HepG2 (cell line): ENCODE data around the gene NAA30. TPM values are rescaled to one million over a fixed set of nuclear protein-coding genes. Genes with fewer than 3 reads are reported as not detected.

Experiments
- AGO2 ChIP-seq: fragments of 200-400 bp; formaldehyde crosslinking; optimal IDR thresholded peaks from 2 replicates; pipeline ENCODE3; 2017; ENCODE audit warnings: mild to moderate bottlenecking, low read depth, low read length, moderate library complexity
- ATF1 ChIP-seq: IDR thresholded peaks from 2 replicates; pipeline ENCODE4 v1.6.1; 2016; ENCODE audit warnings: mild to moderate bottlenecking, control low read depth
- IRX3 ChIP-seq: sonication (generic); formaldehyde crosslinking; IDR thresholded peaks from 2 replicates; pipeline ENCODE4 v1.8.1; 2023; ENCODE audit warnings: mild to moderate bottlenecking, low read depth, missing genetic modification reagents, borderline replicate concordance
- KDM2A ChIP-seq: sonication (generic); formaldehyde crosslinking; IDR thresholded peaks from 2 replicates; pipeline ENCODE4 v1.4.0; 2020; ENCODE audit warnings: low read depth, missing genetic modification reagents, borderline replicate concordance
- KDM5A ChIP-seq: fragments of 200-600 bp; sonication (generic); IDR thresholded peaks from 2 replicates; pipeline ENCODE4 v1.7.0; 2018; ENCODE audit warnings: antibody characterized with exemption, mild to moderate bottlenecking, low read length, borderline replicate concordance
- KLF12 ChIP-seq: sonication (generic); formaldehyde crosslinking; IDR thresholded peaks from 2 replicates; pipeline ENCODE4 v1.4.0; 2020; ENCODE audit warnings: missing genetic modification reagents, borderline replicate concordance
- MIER2 ChIP-seq: IDR thresholded peaks from 2 replicates; pipeline ENCODE4 v1.6.1; 2016; ENCODE audit warnings: missing biosample characterization, missing genetic modification reagents
- NFKB2 ChIP-seq: sonication (generic); formaldehyde crosslinking; IDR thresholded peaks from 2 replicates; pipeline ENCODE4 v1.4.0; 2020; ENCODE audit warnings: missing genetic modification reagents, borderline replicate concordance
- RBAK ChIP-seq: sonication (generic); formaldehyde crosslinking; IDR thresholded peaks from 2 replicates; pipeline ENCODE4 v1.5.1; 2020; ENCODE audit warnings: mild to moderate bottlenecking, missing genetic modification reagents
- REXO4 ChIP-seq: sonication (generic); formaldehyde crosslinking; IDR thresholded peaks from 2 replicates; pipeline ENCODE4 v1.8.0; 2022; ENCODE audit warnings: missing genetic modification reagents, mild to moderate bottlenecking, borderline replicate concordance
- SAFB2 ChIP-seq: sonication (generic); formaldehyde crosslinking; IDR thresholded peaks from 2 replicates; pipeline ENCODE4 v1.5.1; 2020; ENCODE audit warnings: missing genetic modification reagents, low read depth, mild to moderate bottlenecking, borderline replicate concordance
- SOX6 ChIP-seq, 2 experiments: fragments of 450-650 bp in 1 of 2; sonication (generic) in 1 of 2; formaldehyde crosslinking in 1 of 2; IDR thresholded peaks; 2 replicates each; pipeline versions ENCODE4 v1.4.0 to v1.6.1; 2017 to 2020; ENCODE audit warnings: antibody characterized with exemption in 1 of 2, mild to moderate bottlenecking in 1 of 2, missing genetic modification reagents in 1 of 2
- TSC22D2 ChIP-seq: sonication (generic); formaldehyde crosslinking; IDR thresholded peaks from 2 replicates; pipeline ENCODE4 v1.5.1; 2020; ENCODE audit warnings: missing genetic modification reagents, mild to moderate bottlenecking, borderline replicate concordance
- XRCC5 ChIP-seq: fragments of 200-400 bp; formaldehyde crosslinking; optimal IDR thresholded peaks from 2 replicates; pipeline ENCODE3; 2017; ENCODE audit warnings: mild to moderate bottlenecking, low read length
- ZNF160 ChIP-seq: sonication (generic); formaldehyde crosslinking; IDR thresholded peaks from 2 replicates; pipeline ENCODE4 v1.8.0; 2022; ENCODE audit warnings: mild to moderate bottlenecking, inconsistent platforms, missing genetic modification reagents
- ZNF232 ChIP-seq: sonication (generic); formaldehyde crosslinking; IDR thresholded peaks from 2 replicates; pipeline ENCODE4 v1.4.0; 2020; ENCODE audit warnings: missing genetic modification reagents, borderline replicate concordance
- ZNF282 ChIP-seq: fragments of 450-650 bp; IDR thresholded peaks from 2 replicates; pipeline ENCODE4 v1.6.1; 2018; ENCODE audit not compliant: partially characterized antibody
- ZNF383 ChIP-seq: sonication (generic); formaldehyde crosslinking; IDR thresholded peaks from 2 replicates; pipeline ENCODE4 v1.4.0; 2020; ENCODE audit warnings: missing genetic modification reagents, mild to moderate bottlenecking, borderline replicate concordance
- ZNF510 ChIP-seq: sonication (generic); formaldehyde crosslinking; IDR thresholded peaks from 2 replicates; pipeline ENCODE4 v1.4.0; 2020; ENCODE audit warnings: low read depth, mild to moderate bottlenecking, missing genetic modification reagents
- polyA plus RNA-seq, 8 experiments: library from polyadenylated mRNA; depleted of rRNA in 3 of 8; stranded (reverse) in 7 of 8; unstranded in 1 of 8; fragments of >200 nt; fragmentation: Illumina TruSeq in 4 of 8; extraction: Trizol in 4 of 8; gene quantifications; 2 replicates each; pipeline versions ENCODE4 v1.2.1 to v1.2.3, GENCODE V29; 2011 to 2016; ENCODE audit warnings: low read depth in 4 of 8, missing spikeins in 1 of 8, mixed read lengths in 1 of 8; ENCODE audit not compliant: insufficient read depth in 1 of 8
- total RNA-seq, 5 experiments: library from RNA; depleted of rRNA; stranded (reverse); fragments of >200 nt; fragmentation: Illumina TruSeq; extraction: Trizol; gene quantifications; 2 replicates each; pipeline ENCODE4 v1.2.3, GENCODE V29; 2016; ENCODE audit warnings: low read depth in 1 of 5
- TF ChIP-seq, protein P1 (sequence below): sonication (generic); formaldehyde crosslinking; IDR thresholded peaks from 2 replicates; pipeline ENCODE4 v1.4.0; 2020; ENCODE audit warnings: missing genetic modification reagents
- TF ChIP-seq, protein P2 (sequence below): fragments of 450-650 bp; IDR thresholded peaks from 2 replicates; pipeline ENCODE4 v1.6.1; 2016
- TF ChIP-seq, protein P3 (sequence below): sonication (generic); formaldehyde crosslinking; IDR thresholded peaks from 2 replicates; pipeline ENCODE4 v1.4.0; 2020; ENCODE audit warnings: missing genetic modification reagents

Gene NAA30
- total and polyA plus RNA-seq, 2 of the 13 experiments (the other 11 are each of a cell fraction or from before 2014, with no cell fraction given) = 10.8 to 18.4 TPM

DNA sequence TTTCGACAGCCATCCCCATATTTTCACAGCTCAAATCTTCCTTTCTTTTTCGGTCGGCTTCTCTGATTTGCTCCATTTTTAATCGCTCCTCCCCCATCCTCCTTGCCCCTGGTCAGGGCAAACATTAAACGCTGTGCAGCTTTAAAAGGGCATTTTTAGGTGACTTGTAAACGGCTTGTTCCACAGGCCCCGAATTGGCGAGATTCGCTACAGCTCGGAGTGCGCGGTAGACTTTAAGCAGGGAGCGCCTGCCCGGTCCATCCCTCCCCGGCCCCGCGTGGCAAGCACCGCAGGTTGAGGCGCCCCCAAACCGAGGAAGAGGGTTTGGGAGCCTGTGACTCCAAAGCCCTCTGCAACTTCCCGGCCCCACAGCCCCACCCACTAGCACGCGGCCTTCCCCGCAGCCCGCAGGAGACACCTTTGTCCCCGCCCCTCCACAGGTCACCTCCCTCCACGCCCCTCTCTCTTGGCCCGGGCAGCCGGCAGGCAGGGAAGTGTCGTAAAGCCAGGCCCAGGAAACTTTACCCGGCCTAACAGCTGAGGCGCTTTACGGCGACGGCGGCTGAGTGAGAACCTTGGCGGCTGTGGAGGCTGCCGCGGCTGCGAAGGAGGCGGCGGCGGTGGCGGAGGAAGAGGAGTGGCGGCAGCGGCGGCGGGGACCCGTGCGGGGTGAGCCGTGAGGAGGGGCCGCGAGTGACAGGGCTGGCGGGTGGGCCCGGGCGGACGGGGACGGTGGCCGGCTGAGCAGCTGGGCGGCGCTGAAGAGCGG is at the start of gene NAA30 (continued):
- TF ChIP-seq ZNF232 (CRISPR knock-in tag) (no peak), REXO4 (no peak), ZNF510 (CRISPR knock-in tag) (peak; percentile 92; the same call in 1 of the 2 replicates), ATF1 (0 out of 2 replicates have a peak, but pooled peaks have one; percentile 22), ZNF383 (no peak), AGO2 (no peak), TSC22D2 (CRISPR knock-in tag) (no peak), KDM5A (peak; percentile 80; the same call in 1 of the 2 replicates), SAFB2 (CRISPR knock-in tag) (no peak), SOX6 (IDR thresholded peaks at IDR 0.05) (no peak), SOX6 (CRISPR knock-in tag; IDR thresholded peaks at IDR 0.05) (peak; percentile 23), XRCC5 (peak; percentile 9), KDM2A (CRISPR knock-in tag) (peak; percentile 35; the same call in 1 of the 2 replicates), ZNF160 (CRISPR knock-in tag) (peak; percentile 73; the same call in 1 of the 2 replicates), ZNF282 (no peak), NFKB2 (CRISPR knock-in tag) (peak; percentile 51; the same call in 1 of the 2 replicates), MIER2 (CRISPR knock-in tag) (no peak), RBAK (CRISPR knock-in tag) (no peak), IRX3 (peak; percentile 51; the same call in 1 of the 2 replicates), KLF12 (peak; percentile 70; the same call in 1 of the 2 replicates)
- TF ChIP-seq, protein P1, sequence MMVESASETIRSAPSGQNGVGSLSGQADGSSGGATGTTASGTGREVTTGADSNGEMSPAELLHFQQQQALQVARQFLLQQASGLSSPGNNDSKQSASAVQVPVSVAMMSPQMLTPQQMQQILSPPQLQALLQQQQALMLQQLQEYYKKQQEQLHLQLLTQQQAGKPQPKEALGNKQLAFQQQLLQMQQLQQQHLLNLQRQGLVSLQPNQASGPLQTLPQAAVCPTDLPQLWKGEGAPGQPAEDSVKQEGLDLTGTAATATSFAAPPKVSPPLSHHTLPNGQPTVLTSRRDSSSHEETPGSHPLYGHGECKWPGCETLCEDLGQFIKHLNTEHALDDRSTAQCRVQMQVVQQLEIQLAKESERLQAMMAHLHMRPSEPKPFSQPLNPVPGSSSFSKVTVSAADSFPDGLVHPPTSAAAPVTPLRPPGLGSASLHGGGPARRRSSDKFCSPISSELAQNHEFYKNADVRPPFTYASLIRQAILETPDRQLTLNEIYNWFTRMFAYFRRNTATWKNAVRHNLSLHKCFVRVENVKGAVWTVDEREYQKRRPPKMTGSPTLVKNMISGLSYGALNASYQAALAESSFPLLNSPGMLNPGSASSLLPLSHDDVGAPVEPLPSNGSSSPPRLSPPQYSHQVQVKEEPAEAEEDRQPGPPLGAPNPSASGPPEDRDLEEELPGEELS (CRISPR knock-in tag) = peak; percentile 38; the same call in 1 of the 2 replicates
- TF ChIP-seq, protein P2, sequence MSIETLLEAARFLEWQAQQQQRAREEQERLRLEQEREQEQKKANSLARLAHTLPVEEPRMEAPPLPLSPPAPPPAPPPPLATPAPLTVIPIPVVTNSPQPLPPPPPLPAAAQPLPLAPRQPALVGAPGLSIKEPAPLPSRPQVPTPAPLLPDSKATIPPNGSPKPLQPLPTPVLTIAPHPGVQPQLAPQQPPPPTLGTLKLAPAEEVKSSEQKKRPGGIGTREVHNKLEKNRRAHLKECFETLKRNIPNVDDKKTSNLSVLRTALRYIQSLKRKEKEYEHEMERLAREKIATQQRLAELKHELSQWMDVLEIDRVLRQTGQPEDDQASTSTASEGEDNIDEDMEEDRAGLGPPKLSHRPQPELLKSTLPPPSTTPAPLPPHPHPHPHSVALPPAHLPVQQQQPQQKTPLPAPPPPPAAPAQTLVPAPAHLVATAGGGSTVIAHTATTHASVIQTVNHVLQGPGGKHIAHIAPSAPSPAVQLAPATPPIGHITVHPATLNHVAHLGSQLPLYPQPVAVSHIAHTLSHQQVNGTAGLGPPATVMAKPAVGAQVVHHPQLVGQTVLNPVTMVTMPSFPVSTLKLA = 0 out of 2 replicates have a peak, but pooled peaks have one; percentile 12
- TF ChIP-seq, protein P3, sequence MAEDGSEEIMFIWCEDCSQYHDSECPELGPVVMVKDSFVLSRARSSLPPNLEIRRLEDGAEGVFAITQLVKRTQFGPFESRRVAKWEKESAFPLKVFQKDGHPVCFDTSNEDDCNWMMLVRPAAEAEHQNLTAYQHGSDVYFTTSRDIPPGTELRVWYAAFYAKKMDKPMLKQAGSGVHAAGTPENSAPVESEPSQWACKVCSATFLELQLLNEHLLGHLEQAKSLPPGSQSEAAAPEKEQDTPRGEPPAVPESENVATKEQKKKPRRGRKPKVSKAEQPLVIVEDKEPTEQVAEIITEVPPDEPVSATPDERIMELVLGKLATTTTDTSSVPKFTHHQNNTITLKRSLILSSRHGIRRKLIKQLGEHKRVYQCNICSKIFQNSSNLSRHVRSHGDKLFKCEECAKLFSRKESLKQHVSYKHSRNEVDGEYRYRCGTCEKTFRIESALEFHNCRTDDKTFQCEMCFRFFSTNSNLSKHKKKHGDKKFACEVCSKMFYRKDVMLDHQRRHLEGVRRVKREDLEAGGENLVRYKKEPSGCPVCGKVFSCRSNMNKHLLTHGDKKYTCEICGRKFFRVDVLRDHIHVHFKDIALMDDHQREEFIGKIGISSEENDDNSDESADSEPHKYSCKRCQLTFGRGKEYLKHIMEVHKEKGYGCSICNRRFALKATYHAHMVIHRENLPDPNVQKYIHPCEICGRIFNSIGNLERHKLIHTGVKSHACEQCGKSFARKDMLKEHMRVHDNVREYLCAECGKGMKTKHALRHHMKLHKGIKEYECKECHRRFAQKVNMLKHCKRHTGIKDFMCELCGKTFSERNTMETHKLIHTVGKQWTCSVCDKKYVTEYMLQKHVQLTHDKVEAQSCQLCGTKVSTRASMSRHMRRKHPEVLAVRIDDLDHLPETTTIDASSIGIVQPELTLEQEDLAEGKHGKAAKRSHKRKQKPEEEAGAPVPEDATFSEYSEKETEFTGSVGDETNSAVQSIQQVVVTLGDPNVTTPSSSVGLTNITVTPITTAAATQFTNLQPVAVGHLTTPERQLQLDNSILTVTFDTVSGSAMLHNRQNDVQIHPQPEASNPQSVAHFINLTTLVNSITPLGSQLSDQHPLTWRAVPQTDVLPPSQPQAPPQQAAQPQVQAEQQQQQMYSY (CRISPR knock-in tag) = no peak
